Renal pelvis (tissue), 4 donors: ENCODE results near the gene PDE9A. TPM values are rescaled to one million over a fixed set of nuclear protein-coding genes. Genes with fewer than 3 reads are reported as not detected.
"Not testable (repeated sequence)": the region's sequence is repeated elsewhere in the genome, so short reads cannot be mapped to it uniquely, and the experiment has no call there.

Experiments
- DNase-seq: peaks from one replicate; pipeline ENCODE4 v3.0.0-alpha.2; 2013
- polyA plus RNA-seq, 3 donors: library from polyadenylated mRNA; unstranded; fragments of 120-200 nt; gene quantifications; one replicate each; pipeline ENCODE4 v1.2.1, GENCODE V29; 2013; ENCODE audit not compliant: insufficient read length in 3 of 3

PDE9A gene
- polyA plus RNA-seq, 3 donors, result 37.3 to 45.5 (median 44.0) TPM

- DNase-seq, result no peak
These were observed 51.9 kb downstream of the PDE9A start for GRCh38 chr21:42705346-42705745.

GRCh38 chr21:42705746-42706374, 52.4 kb downstream of the PDE9A start:
- DNase-seq, result no peak

GRCh38 chr21:42706765-42707164, 53.3 kb downstream of the PDE9A start:
- no peak for DNase-seq

GRCh38 chr21:42707207-42707830, 53.9 kb downstream of the PDE9A start:
- no peak for DNase-seq

GRCh38 chr21:42708107-42708506, 54.7 kb downstream of the PDE9A start:
- DNase-seq, result no peak

- not testable (repeated sequence) for DNase-seq
These were observed 55.5 kb downstream of the PDE9A start for GRCh38 chr21:42708916-42709315.

- no peak for DNase-seq
These were observed 58.2 kb downstream of the PDE9A start for GRCh38 chr21:42711667-42712066.

GRCh38 chr21:42715427-42715826, 62.0 kb downstream of the PDE9A start:
- not testable (repeated sequence) for DNase-seq

- DNase-seq, result no peak
These were observed 62.7 kb downstream of the PDE9A start for GRCh38 chr21:42716074-42716473.

GRCh38 chr21:42720484-42720883, 67.1 kb downstream of the PDE9A start:
- not testable (repeated sequence) for DNase-seq

- no peak for DNase-seq
These were observed 68.0 kb downstream of the PDE9A start for GRCh38 chr21:42721341-42721824.

- no peak for DNase-seq
These were observed 68.7 kb downstream of the PDE9A start for GRCh38 chr21:42722153-42722552.

GRCh38 chr21:42722808-42723473, 69.5 kb downstream of the PDE9A start:
- no peak for DNase-seq

- DNase-seq, result peak; percentile 54
These were observed 71.0 kb downstream of the PDE9A start for GRCh38 chr21:42724226-42724920.

- DNase-seq, result no peak
These were observed 72.1 kb downstream of the PDE9A start for GRCh38 chr21:42725416-42725930.

GRCh38 chr21:42731264-42732032, 78.0 kb downstream of the PDE9A start:
- no peak for DNase-seq

- no peak for DNase-seq
These were observed 78.6 kb downstream of the PDE9A start for GRCh38 chr21:42732033-42732410.

GRCh38 chr21:42733037-42733627, 79.7 kb downstream of the PDE9A start:
- DNase-seq, result no peak

- no peak for DNase-seq
These were observed 80.5 kb downstream of the PDE9A start for GRCh38 chr21:42733874-42734273.

GRCh38 chr21:42734323-42734971, 81.0 kb downstream of the PDE9A start:
- no peak for DNase-seq

- DNase-seq, result no peak
These were observed 81.6 kb downstream of the PDE9A start for GRCh38 chr21:42735061-42735460.
